ENCODE data around the gene GRIK2. TPM values are rescaled to one million over a fixed set of nuclear protein-coding genes. Genes with fewer than 3 reads are reported as not detected.

The GRIK2 gene
- total RNA-seq, 2 donors from 2014 or later: 7.7 to 12.1 TPM

DNA sequence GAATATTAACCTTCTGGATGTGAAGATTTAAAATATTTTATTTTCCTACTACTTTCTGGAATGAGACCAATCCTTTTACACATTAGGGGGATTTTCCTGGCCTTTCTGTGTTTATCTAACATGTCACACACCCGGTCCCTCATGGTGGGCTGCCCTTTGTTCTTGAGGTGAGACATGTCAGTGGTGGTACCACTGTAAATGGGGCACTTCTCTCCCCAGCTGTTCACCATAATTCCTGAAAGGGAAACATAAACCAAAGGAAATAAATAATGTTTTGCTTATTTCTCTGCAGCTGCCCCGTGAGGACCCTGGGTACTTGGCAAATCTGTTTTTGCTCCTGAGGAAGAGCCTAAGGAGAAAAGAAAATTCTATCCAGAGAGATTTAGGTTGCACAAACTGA, 41.1 kb downstream of the GRIK2 start:
- Histone ChIP-seq H3K4me3 (no peak overlapping the region), H3K27me3 (no peaks in the 10 kb centered on the region), H3K36me3 (no peaks in the 10 kb centered on the region), H3K27ac (no peak overlapping the region), H3K4me1 (no peaks in the 10 kb centered on the region), H3K9me3 (no peaks in the 10 kb centered on the region)
- TF ChIP-seq, protein P1, sequence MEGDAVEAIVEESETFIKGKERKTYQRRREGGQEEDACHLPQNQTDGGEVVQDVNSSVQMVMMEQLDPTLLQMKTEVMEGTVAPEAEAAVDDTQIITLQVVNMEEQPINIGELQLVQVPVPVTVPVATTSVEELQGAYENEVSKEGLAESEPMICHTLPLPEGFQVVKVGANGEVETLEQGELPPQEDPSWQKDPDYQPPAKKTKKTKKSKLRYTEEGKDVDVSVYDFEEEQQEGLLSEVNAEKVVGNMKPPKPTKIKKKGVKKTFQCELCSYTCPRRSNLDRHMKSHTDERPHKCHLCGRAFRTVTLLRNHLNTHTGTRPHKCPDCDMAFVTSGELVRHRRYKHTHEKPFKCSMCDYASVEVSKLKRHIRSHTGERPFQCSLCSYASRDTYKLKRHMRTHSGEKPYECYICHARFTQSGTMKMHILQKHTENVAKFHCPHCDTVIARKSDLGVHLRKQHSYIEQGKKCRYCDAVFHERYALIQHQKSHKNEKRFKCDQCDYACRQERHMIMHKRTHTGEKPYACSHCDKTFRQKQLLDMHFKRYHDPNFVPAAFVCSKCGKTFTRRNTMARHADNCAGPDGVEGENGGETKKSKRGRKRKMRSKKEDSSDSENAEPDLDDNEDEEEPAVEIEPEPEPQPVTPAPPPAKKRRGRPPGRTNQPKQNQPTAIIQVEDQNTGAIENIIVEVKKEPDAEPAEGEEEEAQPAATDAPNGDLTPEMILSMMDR (IDR thresholded peaks at IDR 0.05): no peak
- no peak for DNase-seq (ENCODE audit: low spot score)

DNA sequence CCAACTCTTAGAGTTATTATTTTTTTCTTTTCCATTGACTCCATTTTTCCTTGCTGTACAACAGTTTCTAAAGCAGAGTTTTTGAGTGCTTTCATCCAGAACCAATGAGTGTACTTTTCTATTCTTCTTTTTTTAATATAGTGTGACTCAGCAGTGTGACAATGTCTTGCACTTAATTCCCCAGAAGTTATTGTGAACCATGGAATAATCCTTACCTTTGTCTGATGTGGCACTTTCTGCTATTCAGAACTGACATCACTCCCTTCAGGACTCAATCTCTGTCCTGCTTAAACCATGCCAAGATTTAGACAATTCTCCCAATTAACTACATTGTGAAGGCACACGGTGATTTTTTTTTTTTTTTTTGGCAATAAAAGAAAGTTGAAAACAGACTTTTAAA, 41.5 kb downstream of the GRIK2 start:
- DNase-seq (ENCODE audit: low spot score): no peak
- Histone ChIP-seq H3K27ac (no peak overlapping the region), H3K9me3 (no peaks in the 10 kb centered on the region), H3K4me1 (no peaks in the 10 kb centered on the region), H3K36me3 (no peaks in the 10 kb centered on the region), H3K27me3 (no peaks in the 10 kb centered on the region), H3K4me3 (no peak overlapping the region)
- TF ChIP-seq, protein P1 (IDR thresholded peaks at IDR 0.05): no peak

DNA sequence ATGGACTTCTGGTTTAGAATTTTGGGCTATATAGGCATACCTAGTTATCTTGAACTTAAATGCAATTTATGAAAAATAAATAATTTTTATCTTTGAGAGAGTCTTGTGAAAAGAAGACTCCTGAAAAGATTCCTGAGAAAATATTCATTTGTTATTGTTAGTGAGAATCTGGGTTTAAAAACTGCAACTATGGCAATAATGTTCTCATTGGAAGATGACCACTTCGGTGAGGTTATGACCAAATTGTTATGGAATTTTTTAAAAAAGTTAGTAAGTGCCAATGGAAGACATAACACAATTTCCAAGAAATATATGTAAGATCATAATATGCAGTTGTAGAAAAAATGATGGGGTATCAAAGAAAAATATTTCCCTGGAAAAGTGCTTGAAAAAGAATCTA, 46.3 kb downstream of the GRIK2 start:
- no peaks in the 10 kb centered on the region for H3K36me3 ChIP-seq
- TF ChIP-seq, protein P1 (IDR thresholded peaks at IDR 0.05): no peak
- H3K27me3 ChIP-seq: no peaks in the 10 kb centered on the region
- DNase-seq (ENCODE audit: low spot score): no peak
- no peak overlapping the region for H3K4me3 ChIP-seq
- no peaks in the 10 kb centered on the region for H3K9me3 ChIP-seq
- no peaks in the 10 kb centered on the region for H3K4me1 ChIP-seq
- H3K27ac ChIP-seq: no peak overlapping the region

DNA sequence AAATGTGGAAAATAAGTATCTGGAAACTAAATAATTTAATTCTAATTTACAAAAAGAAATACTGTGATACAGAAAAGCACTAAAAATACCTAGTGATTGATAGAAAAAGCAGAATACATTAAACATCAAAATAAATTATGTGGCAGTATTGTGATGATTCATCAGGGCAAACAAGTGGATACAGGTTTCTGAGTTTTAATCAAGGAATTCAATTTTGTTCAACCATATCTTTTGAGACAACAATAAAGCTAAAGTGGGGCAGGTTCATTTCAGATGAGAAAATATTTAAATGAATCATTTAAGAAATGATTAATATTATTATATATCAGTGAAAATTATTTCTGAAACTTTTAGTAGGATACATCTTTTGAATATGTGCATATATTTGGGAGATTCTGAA, 49.8 kb downstream of the GRIK2 start:
- H3K4me1 ChIP-seq: no peaks in the 10 kb centered on the region
- TF ChIP-seq, protein P1 (IDR thresholded peaks at IDR 0.05): no peak
- H3K4me3 ChIP-seq: no peak overlapping the region
- no peak for DNase-seq (ENCODE audit: low spot score)
- H3K36me3 ChIP-seq: no peaks in the 10 kb centered on the region
- H3K9me3 ChIP-seq: no peaks in the 10 kb centered on the region
- H3K27me3 ChIP-seq: no peaks in the 10 kb centered on the region
- H3K27ac ChIP-seq: no peak overlapping the region

DNA sequence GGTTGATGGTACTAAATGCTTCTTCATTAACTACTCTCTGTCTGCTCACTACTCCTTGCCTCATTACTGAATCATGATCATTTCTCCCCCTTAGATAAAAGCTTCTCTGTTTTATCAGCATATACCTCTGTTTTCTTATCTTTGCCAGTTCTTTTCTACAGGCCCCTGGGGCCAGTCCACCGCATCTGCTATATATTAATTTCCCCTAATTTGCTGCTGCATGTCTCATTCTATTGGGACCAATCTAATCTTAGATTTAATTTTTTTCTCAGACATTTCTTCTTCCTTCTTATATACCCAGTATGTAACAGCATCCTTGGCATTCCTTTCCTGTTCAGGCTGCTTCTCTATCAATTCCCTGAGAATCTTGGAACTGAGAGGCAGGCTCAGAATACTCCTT, 51.2 kb downstream of the GRIK2 start:
- no peak overlapping the region for H3K27ac ChIP-seq

DNA sequence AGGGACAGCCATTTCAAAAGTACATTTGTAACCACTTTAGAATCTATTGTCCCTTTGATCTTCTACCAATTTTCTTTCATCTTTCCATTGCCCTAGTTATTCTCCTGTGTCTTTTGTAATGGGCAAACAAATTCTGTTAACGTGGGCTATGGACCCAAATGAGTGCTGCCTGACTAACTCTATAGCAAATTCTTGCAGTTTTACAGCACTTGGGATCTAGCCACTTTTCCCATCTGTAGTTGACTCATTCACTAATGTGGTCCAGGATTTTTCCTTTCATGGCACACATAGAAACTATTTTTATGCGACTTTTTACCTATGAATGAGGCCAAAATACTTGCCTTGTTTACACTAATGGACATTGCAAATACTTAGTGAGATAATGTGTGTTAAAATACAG, 52.0 kb downstream of the GRIK2 start:
- Histone ChIP-seq H3K4me1 (no peaks in the 10 kb centered on the region), H3K4me3 (no peak overlapping the region)
- TF ChIP-seq, protein P1 (IDR thresholded peaks at IDR 0.05): no peak

More for the DNA sequence above, 51.2 kb downstream of the GRIK2 start:
- Histone ChIP-seq H3K27me3 (no peaks in the 10 kb centered on the region), H3K4me3 (no peak overlapping the region), H3K4me1 (no peaks in the 10 kb centered on the region), H3K9me3 (no peaks in the 10 kb centered on the region), H3K36me3 (no peaks in the 10 kb centered on the region)
- TF ChIP-seq, protein P1 (IDR thresholded peaks at IDR 0.05): no peak
- no peak for DNase-seq (ENCODE audit: low spot score)

More for the DNA sequence above, 52.0 kb downstream of the GRIK2 start:
- DNase-seq (ENCODE audit: low spot score): no peak
- no peaks in the 10 kb centered on the region for H3K27me3 ChIP-seq
- H3K36me3 ChIP-seq: no peaks in the 10 kb centered on the region
- H3K9me3 ChIP-seq: no peaks in the 10 kb centered on the region
- no peak overlapping the region for H3K27ac ChIP-seq

All from right atrium auricular region (tissue), 2 donors.